ENCODE measurements around the gene ADAM15.

ADAM15 gene

DNA sequence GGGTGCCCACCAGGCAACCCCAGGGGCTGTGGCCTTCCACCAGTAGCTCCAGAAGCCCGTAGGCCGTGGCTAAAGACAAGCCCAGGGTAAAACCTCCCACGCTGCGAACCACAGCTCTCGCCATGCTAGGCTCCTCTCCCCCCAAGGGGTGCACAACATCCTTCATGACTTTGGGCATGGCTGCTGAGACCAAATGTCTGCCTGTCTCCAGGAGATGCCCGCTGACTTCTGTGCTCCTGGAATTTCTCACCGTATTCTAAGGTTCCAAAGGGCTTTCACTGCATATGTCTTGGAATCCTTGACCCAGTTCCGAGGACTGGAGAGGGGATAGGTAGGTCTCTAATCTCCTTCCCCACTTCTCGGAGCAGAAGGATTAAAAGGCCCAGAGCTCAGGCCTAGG, 17.6 kb upstream of the ADAM15 start, which contains the start of the genes DCST1 and DCST2:
TSS of gene DCST1 (plus strand) at position 301 of the 400 bp plus-strand sequence. CDS start 213 bp downstream, outside the sequence.
TSS of gene DCST2 (minus strand) at position 258 of the 400 bp plus-strand sequence. CDS start at position 178, 80 bp downstream.
- no peak for DNase-seq

- DNase-seq: no peak
These were observed 16.6 kb upstream of the ADAM15 start for GRCh38 chr1:155034318-155035208.

- DNase-seq: no peak
These were observed 15.2 kb upstream of the ADAM15 start for GRCh38 chr1:155035936-155036335.

DNA sequence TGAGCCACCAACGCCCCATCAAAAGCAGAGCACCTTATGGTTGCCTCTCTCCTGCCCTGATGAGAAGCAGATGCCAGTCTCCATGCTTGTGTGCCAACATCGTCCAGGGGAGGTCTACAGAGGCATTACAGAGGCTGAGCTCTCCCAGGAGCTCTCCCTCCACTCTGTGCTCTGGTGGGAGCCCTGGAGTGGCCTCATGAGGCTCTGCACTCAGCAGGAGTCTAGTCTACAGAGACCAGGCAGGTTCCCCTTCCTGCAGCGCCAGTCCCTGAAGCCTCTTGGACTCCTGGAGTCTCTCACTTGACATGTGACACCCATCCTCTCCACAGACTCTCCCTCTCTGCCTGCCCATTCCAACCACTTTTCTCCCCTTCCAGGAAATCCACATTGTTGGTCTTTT, 14.1 kb upstream of the ADAM15 start:
- DNase-seq: no peak

GRCh38 chr1:155037851-155038441, 13.2 kb upstream of the ADAM15 start:
- no peak for DNase-seq

DNA sequence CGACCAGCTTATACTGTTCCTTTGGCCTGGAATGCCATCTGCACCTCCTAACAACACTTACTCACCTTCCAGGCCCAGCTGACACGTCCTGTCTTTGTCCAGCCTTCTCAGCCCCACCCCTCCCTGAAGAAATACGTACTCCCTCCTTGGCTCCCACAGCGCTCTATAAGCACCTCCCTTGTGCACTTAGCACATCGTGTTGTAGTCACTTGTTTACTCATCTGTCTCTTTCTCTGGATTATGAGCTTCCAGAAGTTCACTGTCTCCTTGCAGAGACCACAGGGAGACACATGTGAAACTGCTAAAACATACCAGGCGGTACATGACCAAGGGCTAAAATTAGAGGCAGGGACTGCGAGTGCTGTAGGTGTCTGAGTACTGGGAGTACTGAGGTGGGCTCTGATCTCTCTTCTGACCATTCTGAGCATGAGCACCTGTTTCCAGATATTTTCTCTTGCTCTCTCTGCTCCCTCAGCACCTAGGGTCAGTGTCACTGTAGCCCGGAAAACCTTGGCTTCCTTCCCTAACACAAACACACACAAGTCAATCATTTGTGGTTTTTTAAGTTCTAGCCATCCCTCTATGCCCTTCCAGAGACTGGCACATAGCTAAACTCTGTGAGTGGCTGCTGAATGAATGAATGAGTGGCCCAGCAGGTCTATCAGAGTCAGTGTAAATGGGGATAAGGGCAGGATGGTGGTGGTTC, 12.4 kb upstream of the ADAM15 start:
- no peak for DNase-seq

DNA sequence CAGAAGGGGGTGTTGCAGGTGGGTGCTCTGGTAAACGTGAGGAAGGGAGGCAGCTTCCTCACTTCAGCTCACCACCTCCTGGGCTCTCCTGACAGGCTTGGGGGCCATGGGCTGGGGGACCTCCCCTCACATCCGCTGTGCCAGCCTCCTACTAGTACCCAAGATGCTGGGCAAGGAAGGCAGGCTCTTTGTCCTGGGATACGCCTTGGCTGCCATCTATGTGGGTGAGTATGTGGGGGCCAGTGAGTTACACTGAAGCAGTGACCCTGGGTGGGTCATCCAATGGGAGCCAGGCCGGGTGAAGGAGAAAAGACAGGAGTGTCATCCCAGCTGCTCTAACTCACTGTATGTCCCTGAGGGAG, 11.8 kb upstream of the ADAM15 start:
- DNase-seq: no peak

DNA sequence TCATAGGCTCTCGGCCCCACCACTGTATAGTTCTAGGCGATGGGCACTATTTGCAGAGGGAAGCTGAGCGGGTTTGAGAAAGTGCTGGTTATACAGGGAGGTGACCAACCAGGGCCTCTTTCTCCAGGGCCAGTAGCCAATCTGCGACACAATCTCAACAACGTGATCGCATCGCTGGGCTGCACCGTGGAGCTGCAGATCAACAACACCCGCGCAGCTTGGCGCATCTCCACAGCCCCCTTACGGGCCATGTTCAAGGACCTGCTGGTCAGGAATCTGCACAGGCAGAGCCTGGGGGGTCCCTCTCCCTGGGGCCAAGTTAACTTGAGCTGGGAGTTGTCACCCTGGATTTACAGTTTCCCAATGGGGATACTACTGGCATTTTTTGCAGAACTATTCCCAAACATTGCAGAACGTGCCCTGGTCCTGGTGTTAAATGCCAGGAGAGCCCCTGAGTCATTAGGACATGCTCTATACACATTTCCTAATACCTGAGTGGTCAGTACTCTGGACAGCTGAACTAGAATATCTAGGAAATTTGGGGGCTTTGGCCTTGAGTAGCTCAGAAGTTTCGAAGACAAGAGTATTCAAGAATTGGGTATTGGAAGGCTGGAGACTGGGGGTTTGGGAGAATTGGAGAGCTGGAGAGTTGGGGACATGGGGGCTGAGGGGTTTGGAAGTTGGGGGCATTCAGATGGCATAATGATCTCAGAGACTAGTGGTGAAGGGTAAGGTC, 10.6 kb upstream of the ADAM15 start:
- no peak for DNase-seq

- no peak for DNase-seq
These were observed 8.3 kb upstream of the ADAM15 start for GRCh38 chr1:155042789-155043188.

GRCh38 chr1:155043301-155043702, 7.8 kb upstream of the ADAM15 start:
- DNase-seq: no peak

DNA sequence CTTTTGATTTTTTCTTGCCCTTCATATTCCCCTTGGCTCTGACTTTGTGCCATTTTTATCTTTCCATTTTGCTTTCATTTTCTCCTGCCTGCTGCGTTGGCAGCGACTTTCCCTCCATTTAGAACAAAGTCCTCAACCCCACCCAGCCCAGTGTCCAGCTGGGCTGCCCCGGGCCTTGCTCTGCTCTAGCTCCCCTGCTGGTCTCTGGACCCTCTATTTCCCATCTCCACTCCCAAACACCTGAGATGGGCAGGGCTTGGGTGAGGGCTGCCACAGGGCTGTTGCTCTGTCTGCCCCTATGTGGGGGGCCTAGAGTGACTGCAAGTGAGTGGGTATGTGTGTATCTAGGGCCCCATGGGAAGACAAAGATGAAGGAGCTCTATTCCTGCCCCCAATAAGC, 7.3 kb upstream of the ADAM15 start:
- no peak for DNase-seq

- no peak for DNase-seq
These were observed 6.8 kb upstream of the ADAM15 start for GRCh38 chr1:155044365-155044764.

- peak; percentile 70 for DNase-seq
These were observed 6.1 kb upstream of the ADAM15 start for GRCh38 chr1:155044812-155045657.

- no peak for DNase-seq
These were observed 2.4 kb upstream of the ADAM15 start for GRCh38 chr1:155048449-155049334.

- DNase-seq: no peak
These were observed 1.2 kb upstream of the ADAM15 start for GRCh38 chr1:155049651-155050559.

GRCh38 chr1:155051342-155051776, 243 bp downstream of the ADAM15 start:
- DNase-seq: no peak

GRCh38 chr1:155051777-155052398, 772 bp downstream of the ADAM15 start:
- peak; percentile 60 for DNase-seq

DNA sequence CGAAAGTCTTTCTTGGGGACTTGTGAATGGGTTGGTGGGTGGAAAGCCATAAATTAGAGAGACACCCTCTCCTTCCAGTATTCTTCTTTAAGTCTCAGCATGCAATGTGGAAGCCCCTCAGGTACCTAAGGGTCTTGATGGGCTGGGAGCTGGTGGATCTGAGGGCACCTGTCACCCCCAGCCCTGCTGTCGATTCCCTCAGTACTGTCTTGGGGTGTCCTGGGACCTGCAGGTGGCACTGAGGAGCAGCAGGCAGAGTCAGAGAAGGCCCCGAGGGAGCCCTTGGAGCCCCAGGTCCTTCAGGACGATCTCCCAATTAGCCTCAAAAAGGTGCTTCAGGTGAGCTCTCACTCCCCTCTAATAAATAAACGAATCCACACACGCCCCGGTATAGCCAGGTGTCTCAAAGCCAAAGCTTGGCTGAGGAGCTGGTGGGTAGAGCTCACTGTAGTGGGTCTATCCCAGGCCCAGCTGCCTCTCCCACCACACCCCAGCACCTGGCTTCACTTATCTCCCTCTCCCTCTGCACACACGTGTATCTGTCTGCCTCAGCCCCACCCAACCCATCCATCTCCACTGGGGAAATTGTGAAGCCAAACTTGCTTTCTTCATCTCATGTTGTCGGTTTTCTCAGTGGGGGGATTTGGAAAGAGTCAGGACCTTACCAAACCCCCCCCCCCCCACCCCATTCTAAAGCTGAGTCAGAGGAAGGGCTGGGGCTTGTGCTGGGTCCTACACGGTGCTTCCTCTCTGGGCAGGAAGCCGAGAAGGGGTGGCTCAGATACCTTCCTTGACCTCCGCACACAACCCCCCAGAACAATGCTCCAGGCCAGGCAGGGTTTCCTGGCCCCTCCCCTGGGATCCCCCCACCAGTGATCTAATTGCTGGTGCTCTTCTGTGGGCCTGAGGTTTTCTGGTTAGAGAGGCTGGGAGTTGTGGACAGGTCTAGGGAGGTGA, 1.6 kb downstream of the ADAM15 start:
- DNase-seq: peak; percentile 54

Measured in stimulated activated CD4-positive, alpha-beta T cell treated with anti-CD3 and anti-CD28 coated beads, Interleukin-15, amount 100 ng/mL, for 24 hours (primary cell).